HEK293 (cell line): ENCODE measurements around the gene CPTP.

Experiments
- BCL6B ChIP-seq: fragments of 450-650 bp; formaldehyde crosslinking; IDR thresholded peaks from 2 replicates; pipeline ENCODE4 v1.5.1; 2017; ENCODE audit warnings: missing biosample characterization, missing genetic modification characterization
- HOXA7 ChIP-seq: sonication (generic); formaldehyde crosslinking; IDR thresholded peaks from 2 replicates; pipeline ENCODE4 v1.8.1; 2022; ENCODE audit warnings: missing genetic modification reagents, borderline replicate concordance
- PRDM10 ChIP-seq: fragments of 450-650 bp; formaldehyde crosslinking; IDR thresholded peaks from 2 replicates; pipeline ENCODE4 v1.5.1; 2016; ENCODE audit warnings: missing biosample characterization, missing genetic modification characterization
- ZBTB49 ChIP-seq: fragments of 450-650 bp; formaldehyde crosslinking; IDR thresholded peaks from 2 replicates; pipeline ENCODE4 v1.5.1; 2016; ENCODE audit warnings: missing biosample characterization, missing genetic modification characterization, low read depth
- ZNF23 ChIP-seq: fragments of 450-650 bp; formaldehyde crosslinking; IDR thresholded peaks from 2 replicates; pipeline ENCODE4 v1.5.1; 2016; ENCODE audit warnings: missing biosample characterization, missing genetic modification characterization, borderline replicate concordance
- ZNF660 ChIP-seq: fragments of 450-650 bp; IDR thresholded peaks from 2 replicates; pipeline ENCODE4 v1.5.1; 2018; ENCODE audit warnings: missing biosample characterization, mild to moderate bottlenecking, missing genetic modification characterization

- TF ChIP-seq PRDM10 (tag by site-specific recombination) (no peak), BCL6B (tag by site-specific recombination) (no peak), ZBTB49 (tag by site-specific recombination) (no peak), ZNF660 (tag by site-specific recombination) (no peak), ZNF23 (tag by site-specific recombination) (no peak), HOXA7 (CRISPR knock-in tag) (no peak)
Measured at GRCh38 chr1:1325288-1326074, 879 bp downstream of the CPTP start.
